Left colon (tissue), 2 donors: ENCODE data around the gene EDC4. TPM values are rescaled to one million over a fixed set of nuclear protein-coding genes. Genes with fewer than 3 reads are reported as not detected.
"Not testable (repeated sequence)": the region's sequence is repeated elsewhere in the genome, so short reads cannot be mapped to it uniquely, and the experiment has no call there.

Experiments
- ATAC-seq: fragments of 200-7000 bp; cut with Tn5 transposase; one replicate; pipeline ENCODE4 v1.9.1; 2020; ENCODE audit warnings: mild to moderate bottlenecking, moderate library complexity
- DNase-seq, 2 donors: peaks; one replicate each; pipeline ENCODE4 v3.0.0-alpha.2; 2020
- intact Hi-C, 2 donors: fragments of 100-400 bp; cut with DNase I in 1 of 2; cut with micrococcal nuclease in 1 of 2; formaldehyde crosslinking; loops; one replicate each; pipeline versions ENCODE4 v1.11.2 to v1.14.0; 2022; cut with DNase I, micrococcal nuclease
- total RNA-seq, 2 donors: library from RNA; stranded (reverse); fragmentation: NEBNext Ultra II Directional; extraction: Animal tissue kit (Norgen Biotek cat#: 25700); gene quantifications; one replicate each; pipeline ENCODE4 v1.2.1, GENCODE V29; 2021
- donor health status: DM: no; HTN: no; CAD: no.
- donor health status: DM: yes; HTN: yes; CAD: no.

Gene EDC4
- total RNA-seq, 2 donors from 2014 or later, result 54.2 to 76.8 TPM

DNA sequence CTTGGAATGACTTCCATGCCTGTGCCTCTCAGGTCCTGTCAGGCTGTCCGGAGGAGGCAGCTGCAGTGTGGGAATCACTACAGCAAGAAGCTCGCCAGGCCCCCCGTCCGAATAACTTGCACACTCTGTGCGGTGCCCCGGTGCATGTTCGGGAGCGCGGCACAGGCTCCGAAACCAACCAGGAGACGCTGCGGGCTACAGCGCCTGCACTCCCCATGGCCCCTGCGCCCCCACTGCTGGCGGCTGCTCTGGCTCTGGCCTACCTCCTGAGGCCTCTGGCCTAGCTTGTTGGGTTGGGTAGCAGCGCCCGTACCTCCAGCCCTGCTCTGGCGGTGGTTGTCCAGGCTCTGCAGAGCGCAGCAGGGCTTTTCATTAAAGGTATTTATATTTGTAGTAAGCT, 13.1 kb downstream of the EDC4 start:
- DNase-seq (no peak), ATAC-seq (no peak)
- intact Hi-C loops, result loop anchor here in 1 of 2 donors (5.0 kb wide), 1 partner anchor 41 kb away; no protein-coding TSS in a partner anchor

DNA sequence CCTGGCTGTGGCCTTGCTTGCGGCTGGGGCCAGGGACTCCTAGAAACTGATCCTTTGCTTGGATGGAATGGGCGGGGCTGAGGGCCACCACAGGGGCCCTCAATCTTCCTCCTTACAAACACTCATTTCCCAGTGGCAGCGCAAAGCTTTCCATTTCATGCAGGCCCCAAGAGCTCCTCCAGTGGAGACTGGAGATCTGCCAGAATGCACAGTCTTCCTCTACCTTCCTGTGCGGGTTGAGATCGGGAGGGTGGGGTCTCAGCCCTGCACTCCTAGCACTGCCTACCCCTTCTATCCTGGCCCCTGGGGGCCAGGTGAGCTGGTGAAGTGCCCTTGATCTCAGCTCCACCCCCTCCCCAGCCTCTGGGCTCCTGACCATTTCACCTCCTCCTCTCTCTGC, 13.5 kb downstream of the EDC4 start:
- ATAC-seq (no peak), DNase-seq (no peak)
- intact Hi-C loops, result loop anchor here in 1 of 2 donors (5.0 kb wide), 1 partner anchor 41 kb away; no protein-coding TSS in a partner anchor

DNA sequence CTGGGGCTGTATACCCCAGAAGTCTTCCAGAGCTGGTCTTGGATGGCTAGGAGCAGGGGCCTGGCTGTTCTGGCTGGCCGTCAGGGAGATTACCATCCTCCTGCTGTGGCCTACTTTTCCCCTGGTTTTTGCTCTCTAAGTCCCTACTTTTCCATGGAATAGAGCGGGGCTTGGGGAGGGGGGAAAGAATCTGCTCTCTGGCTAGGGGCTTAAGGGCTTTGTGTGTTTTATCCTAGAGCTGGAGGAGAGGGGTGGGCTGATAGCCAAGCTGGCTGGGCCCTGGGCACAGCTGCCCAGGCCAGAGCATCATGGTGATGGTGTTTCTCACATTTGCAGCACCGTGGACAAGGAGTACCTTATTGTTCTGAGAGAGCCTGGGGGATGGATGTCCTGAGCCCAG, 15.5 kb downstream of the EDC4 start:
- ATAC-seq (no peak), DNase-seq (no peak)
- intact Hi-C loops, result loop anchor here in 1 of 2 donors (5.0 kb wide), 1 partner anchor 39 kb away; no protein-coding TSS in a partner anchor

DNA sequence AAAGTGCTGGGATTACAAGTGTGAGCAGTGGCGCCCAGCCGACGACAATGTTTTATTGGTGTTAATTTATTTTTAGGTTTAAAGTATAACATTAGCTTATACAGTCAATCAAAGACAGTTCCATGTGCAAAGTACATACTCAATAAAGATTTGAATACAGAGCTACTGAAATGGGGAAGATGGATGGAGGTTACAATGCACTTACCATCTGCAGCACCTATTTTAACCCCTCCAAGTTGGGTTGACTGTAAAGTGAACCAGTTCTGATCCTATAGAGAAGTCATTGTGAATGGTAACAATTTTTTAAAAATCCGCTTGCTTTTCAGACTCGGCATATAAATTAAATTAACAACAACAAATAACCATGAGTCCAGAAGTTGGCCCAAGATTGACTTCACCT, 19.5 kb downstream of the EDC4 start:
- intact Hi-C loops, result no loop called here
- ATAC-seq, result peak; percentile 32
- peak in 1 of 2 donors; percentile 24 for DNase-seq

DNA sequence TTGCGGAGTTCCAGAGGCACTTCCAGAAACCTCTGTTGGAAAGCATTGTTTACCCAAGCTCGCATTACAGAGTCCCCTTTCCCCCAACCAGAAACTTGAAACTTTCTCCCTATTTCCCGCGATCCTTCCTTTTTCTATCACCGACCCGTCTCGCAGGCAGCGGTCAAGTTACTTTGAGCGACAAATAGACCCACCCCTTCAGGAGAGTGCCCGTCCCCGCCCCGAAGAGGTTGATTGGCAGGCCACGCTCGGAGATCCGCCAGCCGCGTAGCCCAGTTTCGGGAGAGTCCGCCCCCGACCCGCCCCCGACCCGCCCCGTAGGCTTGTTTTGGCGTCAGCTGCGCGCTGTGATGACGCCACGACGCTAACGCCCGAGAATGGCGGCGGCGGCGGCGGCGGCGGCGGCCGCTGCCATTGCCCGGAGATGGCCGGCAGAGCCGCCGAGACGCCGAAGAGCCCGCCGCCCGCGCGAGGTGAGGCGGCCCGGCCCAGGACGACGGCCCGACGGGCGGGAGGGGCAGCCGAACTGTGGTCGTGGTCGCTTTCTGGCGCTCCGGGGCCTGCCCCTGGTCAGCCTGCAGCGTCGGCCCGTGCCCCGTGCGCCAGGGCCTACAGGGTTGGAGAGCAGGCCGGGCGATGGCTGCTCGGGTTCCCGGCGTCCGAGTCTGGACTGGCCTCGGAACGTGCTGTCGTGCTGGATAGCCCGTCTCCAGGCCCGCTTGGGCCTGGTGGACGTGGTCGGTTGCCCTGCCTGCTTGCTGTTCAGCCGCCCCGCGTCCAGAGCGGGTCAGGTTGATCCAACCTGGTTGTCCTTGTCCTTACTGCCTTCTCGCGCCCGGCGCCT, 20.3 kb downstream of the EDC4 start, which contains the start of gene PSKH1:
TSS of gene PSKH1 (plus strand) at position 356 of the 844 bp plus-strand sequence. CDS start 15,496 bp downstream, outside the sequence.
- DNase-seq (peak; percentile 96), ATAC-seq (peak; percentile 91)
- intact Hi-C loops, result no loop called here

DNA sequence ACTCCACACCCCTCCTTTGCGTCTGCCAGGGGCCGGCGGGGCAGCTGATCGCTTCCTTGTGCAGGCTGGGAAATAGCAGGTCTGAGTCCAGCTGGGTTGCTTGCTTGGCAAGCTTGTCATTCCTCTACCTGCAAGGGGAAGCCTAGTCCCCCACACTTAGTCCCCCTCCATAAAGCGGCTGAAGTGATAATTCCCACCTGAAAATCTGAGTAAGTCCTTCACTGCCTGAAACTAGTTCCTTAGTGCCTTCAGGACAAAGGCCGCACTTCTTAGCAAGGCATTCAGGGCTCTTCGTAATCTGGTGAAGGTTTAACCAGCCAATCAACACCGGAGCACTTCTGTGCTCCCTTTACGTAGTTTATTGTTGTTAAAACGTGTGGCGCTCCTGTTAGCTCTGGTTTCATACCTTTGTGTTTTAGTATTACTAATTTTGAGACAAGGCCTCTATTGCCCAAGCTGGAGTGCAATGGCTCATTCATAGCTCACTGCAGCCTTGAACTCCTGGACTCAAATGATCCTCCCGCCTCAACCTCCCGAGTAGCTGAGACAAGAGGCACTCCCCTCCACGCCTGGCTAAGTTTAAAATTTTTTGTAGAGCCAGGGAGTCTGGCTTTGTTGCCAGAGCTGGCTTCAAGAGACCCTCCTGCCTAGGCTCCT, 21.0 kb downstream of the EDC4 start:
- ATAC-seq (peak; percentile 65), DNase-seq (peak in 1 of 2 donors; percentile 63)
- intact Hi-C loops, result no loop called here

DNA sequence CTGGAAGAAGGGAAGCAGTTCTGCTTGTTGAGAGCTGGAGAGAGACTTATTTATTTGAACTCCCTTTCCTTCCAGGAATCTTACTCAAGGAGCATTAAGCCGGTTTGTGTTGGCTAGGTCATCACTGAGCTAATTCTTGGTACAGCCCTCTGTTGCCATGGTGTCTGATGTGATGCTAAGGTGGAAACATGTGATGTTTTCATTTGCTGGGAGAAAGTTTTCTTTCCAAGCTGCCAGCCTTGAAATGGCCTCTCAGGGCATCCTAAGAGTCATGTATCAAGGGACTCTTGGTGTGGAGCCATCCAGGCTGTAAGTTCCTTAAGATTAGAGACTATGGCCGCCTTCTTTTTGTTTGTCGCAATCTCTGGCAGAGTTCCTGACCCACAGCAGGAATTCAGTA, 24.4 kb downstream of the EDC4 start:
- no peak for ATAC-seq
- no peak for DNase-seq
- intact Hi-C loops, result no loop called here

DNA sequence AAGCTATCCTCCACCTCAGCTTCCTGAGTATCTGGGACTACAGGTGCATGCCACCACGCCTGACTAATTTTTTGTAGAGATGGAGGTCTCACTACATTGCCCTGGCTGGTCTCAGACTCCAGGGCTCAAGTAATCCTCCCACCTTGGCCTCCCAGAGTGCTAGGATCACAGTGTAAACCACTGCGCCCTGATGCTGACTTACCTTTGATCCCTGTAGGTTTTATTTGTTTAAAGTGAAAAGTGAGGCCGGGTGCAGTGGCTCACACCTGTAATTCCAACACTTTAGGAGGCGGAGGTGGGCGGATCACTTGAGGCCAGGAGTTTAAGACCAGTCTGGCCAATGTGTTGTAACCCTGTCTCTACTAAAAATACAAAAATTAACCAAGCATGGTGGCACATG, 28.9 kb downstream of the EDC4 start:
- ATAC-seq (peak; percentile 97), DNase-seq (peak; percentile 38 to 56)

DNA sequence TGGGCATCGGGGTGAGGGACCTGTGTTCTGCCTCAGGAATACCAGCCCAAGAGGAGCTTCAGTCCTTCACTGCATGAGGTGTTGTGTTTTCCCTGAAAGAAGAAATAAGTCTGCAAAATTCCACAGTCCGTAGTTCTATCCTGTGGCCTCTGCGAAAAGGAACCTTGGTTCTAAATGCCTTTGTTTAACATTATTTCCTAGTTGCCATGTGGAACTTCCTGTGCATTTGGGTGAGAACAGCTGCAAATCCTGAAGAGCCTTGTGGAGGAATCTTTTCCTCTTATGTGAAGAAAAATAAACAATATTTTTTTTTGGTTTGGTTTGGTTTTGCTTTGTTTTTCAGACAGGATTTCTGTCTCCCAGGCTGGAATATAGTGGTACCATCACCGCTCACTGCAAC, 30.0 kb downstream of the EDC4 start:
- intact Hi-C loops, result no loop called here
- DNase-seq (no peak), ATAC-seq (no peak)

More for the DNA sequence above, 28.9 kb downstream of the EDC4 start:
- intact Hi-C loops, result no loop called here

DNA sequence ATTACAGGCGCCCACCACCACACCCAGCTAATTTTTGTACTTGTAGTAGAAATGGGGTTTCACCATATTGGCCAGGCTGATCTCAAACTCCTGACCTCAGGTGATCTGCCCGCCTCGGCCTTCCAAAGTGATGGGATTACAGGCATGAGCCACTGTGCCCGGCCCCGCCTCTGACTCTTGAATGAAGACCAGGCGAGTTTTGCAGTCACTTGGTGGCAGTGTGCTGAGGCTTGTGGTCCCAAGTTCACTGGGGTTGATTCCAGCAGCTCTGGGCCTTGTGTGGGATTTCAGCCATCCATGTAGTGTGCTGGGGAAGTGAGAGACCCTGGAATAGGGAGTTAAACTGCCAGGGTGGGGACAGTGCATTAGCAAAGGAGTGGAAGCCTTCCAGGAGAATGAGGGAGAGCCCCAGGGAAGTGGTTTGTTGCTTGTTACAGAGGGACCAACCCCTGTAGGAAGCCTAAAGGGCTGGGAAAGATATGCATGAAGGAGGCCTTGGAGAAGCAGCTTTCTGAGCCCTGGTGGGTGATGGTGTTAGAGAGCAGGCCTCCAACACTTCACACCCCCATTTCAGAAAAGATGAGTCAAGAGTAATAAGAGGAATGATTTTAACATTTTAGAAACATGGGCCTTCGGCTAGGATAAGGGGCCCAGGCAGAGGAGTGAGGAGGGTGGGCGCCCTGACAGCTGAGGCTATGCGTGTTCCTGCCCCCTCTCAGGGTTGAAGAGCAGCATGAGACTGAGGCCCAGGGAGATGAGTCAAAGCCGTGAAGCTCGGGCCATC, 34.7 kb downstream of the EDC4 start:
- no peak for DNase-seq
- no peak for ATAC-seq
- intact Hi-C loops, result no loop called here

DNA sequence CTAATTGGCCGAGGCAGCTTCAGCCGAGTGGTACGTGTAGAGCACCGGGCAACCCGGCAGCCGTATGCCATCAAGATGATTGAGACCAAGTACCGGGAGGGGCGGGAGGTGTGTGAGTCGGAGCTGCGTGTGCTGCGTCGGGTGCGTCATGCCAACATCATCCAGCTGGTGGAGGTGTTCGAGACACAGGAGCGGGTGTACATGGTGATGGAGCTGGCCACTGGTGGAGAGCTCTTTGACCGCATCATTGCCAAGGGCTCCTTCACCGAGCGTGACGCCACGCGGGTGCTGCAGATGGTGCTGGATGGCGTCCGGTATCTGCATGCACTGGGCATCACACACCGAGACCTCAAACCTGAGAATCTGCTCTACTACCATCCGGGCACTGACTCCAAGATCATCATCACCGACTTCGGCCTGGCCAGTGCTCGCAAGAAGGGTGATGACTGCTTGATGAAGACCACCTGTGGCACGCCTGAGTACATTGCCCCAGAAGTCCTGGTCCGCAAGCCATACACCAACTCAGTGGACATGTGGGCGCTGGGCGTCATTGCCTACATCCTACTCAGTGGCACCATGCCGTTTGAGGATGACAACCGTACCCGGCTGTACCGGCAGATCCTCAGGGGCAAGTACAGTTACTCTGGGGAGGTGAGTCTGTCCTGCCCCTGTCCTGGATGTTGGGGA, 36.3 kb downstream of the EDC4 start:
- ATAC-seq (no peak), DNase-seq (no peak)
- intact Hi-C loops, result no loop called here

DNA sequence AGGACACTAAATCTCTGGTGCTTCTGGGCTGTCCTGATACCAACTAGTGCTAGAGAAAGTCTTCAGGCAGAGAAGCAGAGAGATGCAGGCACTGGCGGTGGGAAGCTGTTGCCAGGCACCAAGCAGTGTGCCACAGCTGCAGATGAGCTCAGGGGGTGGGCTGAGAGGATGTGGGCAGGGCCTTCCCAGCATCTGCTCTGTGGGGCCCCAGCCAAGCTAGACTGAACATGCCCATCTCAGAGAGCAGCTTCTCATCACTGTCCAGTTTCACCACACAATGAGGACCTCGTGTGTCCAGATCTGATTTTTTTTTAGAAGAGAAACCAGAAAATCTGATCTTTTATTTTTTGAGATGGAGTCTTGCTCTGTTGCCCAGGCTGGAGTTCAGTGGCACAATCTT, 37.3 kb downstream of the EDC4 start:
- no peak for ATAC-seq
- intact Hi-C loops, result no loop called here
- no peak for DNase-seq

DNA sequence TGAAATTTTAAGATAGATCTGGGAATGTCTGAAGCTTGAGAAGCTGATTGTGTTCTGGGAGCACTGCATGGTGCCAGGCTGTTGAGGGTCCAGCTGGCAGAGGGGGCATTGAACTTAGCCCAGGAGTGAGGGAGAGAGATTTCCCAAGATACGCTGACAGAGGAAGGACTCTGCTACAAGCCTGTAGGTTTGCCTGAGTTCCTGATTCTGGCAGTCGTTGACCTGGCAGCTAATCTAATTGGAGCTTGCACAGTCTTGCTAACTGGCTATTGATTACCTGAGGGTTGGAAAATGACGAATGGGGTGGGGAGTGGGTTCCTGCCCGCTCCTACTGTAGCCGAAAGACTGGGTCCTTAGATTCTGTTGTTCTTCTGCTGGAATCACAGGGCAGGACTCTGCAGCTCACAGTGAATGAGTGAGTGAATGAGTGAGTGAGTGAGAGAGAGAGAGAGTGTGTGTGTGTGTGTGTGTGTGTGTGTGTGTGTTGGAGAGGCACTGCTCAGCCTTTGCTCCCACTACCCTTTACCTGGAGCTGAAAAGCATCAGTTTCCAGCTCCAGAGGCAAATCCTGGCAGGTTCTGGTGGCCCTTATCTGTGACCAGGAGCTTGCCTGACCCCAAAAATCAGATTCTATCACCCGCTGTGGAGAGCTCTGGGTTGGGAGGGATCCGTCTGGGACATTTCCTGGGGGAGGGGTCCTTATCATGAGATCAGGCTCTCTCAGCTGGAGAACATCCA, 42.1 kb downstream of the EDC4 start:
- intact Hi-C loops, result no loop called here

DNA sequence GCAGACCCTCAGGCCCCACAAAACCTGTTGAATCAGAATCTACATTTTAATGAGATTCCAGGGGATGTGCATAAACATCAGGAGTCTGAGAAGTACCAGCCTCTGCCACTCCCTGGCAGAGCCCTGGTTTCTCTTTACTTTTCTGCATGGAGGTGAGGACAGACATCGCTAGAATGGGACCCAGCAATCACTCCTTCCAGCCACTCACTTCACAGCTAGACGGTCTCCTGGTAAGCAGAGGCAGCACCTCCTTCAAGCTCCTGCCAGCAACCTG, 42.6 kb downstream of the EDC4 start:
- DNase-seq, intact Hi-C loops: not testable (repeated sequence)
- ATAC-seq, result peak; percentile 8

More for the DNA sequence above, 42.1 kb downstream of the EDC4 start:
- DNase-seq (no peak), ATAC-seq (no peak)

DNA sequence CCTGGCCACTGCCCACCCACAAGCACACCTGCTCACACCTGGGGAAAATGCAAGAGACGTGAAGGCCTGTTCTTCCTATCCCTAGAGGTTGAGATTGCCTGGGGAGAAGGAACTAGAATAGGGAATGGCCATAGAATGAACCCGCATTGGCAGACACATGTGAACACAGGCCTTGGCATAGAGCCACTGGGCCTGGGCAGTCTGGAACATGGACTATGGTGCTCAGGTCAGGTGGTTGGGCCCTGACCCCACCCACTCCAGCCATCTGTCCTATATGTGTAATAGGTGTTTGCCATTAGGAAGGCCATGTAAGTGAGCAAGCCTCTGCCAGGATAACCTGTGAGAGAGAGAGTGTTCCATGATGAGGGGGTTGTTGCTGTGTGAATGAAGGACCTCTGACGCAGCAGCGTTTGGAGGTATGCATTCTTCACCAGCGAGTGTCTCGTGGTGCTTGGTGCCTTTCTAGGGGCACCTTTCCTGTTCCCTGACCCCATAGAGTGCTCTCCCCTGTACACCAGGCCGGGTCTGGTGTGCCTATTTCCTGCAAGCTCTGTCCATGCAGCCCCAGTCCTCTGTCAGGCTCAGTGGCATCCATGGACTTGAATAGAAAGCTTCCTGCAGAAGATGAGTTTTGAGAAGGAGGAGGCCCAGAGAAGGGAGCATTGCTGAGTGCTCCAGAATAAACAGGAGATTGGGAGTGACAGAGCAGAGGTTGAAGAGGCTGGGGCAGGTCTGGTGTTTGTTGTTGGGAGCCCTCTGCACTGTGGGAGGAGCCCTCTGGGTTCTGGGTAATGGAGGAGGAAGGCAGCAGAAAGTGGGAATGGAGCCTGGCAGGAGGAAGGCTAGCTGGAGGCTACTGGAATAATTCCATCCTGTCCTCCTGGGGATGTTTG, 43.2 kb downstream of the EDC4 start:
- ATAC-seq, result peak; percentile 95
- intact Hi-C loops, result no loop called here
- peak; percentile 62 to 65 for DNase-seq

DNA sequence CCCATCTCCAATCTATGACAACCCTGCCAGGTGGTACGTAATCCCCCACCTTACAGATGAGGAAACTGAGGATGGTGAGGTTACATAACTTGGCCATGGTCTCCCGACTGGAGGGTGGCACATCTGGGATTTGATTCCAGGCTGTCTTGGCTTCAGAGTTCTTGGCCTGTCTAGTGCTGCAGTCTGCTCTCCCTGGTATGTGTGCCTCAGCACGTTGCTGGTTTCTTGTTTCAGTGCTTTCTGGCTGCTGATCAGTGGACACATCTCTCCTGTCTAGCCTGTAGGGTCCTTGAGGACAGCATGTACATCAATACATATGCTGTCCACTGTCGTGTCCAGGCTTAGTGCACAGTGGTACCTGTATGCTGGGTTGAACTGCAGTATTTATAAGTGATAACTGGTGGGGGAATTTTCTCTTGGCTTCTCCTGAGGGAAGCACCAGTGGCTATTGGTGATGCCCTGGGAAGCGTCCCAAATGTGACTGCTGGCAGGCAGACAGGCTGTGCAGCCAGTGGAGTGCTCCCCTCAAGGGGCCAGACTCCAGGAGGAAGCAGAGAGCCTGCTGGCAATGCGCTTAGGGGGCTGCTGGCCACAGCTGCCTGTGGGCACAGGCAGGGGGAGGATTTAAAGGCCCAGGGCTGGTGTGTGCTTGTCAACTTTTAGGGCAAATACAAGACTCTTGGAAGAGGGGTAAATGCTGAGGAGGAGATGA, 44.4 kb downstream of the EDC4 start:
- ATAC-seq (no peak), DNase-seq (no peak)
- intact Hi-C loops, result no loop called here

DNA sequence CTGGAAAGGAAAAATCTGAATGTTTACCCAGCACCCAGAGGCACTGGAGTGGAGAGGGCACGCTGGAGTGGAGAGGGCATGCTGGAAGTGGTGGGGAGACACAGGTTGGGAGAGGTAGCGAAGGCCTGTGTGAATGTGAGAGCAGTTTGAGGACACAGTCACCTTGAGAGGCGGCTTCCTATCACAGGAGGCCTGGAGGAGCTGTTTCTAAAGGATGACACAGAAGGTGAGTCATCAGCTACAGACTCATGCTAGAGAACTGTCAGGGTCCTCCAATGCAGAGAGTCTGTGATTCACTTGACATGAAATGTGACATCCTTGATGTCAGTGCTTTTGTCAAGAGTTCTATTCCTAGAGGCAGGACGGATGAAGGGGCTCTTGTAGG, 45.0 kb downstream of the EDC4 start:
- DNase-seq (no peak), ATAC-seq (no peak)
- intact Hi-C loops, result no loop called here
